Body of pancreas (tissue), 4 donors: ENCODE measurements around the gene URM1. TPM values are rescaled to one million over a fixed set of nuclear protein-coding genes. Genes with fewer than 3 reads are reported as not detected.

Experiments
- ATAC-seq: fragments of 150-250 bp; one replicate; pipeline ENCODE4 v1.9.1; 2016
- DNase-seq, 4 donors: peaks; one replicate each; pipeline ENCODE4 v3.0.0-alpha.2; 2019
- H3K27ac ChIP-seq, 4 donors: fragments of 200-600 bp; sonication (generic); 1 replicate in 3 of 4; 2 replicates in 1 of 4; pipeline versions ENCODE4 v1.5.1 to v1.6.1; 2016 to 2019; ENCODE audit warnings: mild to moderate bottlenecking in 1 of 4, mixed read lengths in 1 of 4, moderate library complexity in 1 of 4
- H3K27me3 ChIP-seq, 2 donors: fragments of 200-600 bp; sonication (generic); one replicate each; pipeline ENCODE4 v1.6.0; 2016; ENCODE audit warnings: mild to moderate bottlenecking in 1 of 2
- H3K36me3 ChIP-seq, 2 donors: fragments of 200-600 bp; sonication (generic); replicated peaks in 1 of 2; 2 replicates each; pipeline ENCODE4 v1.5.1; 2016; ENCODE audit warnings: low read depth in 2 of 2; ENCODE audit not compliant: insufficient read depth in 1 of 2
- H3K4me1 ChIP-seq: fragments of 200-600 bp; sonication (generic); one replicate; pipeline ENCODE4 v1.6.0; 2016
- H3K4me3 ChIP-seq, 2 donors: fragments of 200-600 bp; sonication (generic); 1 replicate in 1 of 2; 2 replicates in 1 of 2; pipeline ENCODE4 v1.5.1; 2016 to 2019
- H3K9me3 ChIP-seq, 3 donors: fragments of 200-600 bp; sonication (generic); 1 replicate in 2 of 3; 2 replicates in 1 of 3; pipeline ENCODE4 v1.5.1; 2016
- POLR2A ChIP-seq, 3 donors: fragments of 450-650 bp; IDR thresholded peaks; one replicate each; pipeline ENCODE4 v1.6.1; 2016; ENCODE audit warnings: antibody characterized with exemption in 3 of 3, mild to moderate bottlenecking in 2 of 3
- WGBS, 2 donors: methylation state at CpG; one replicate each; pipeline ENCODE4 v1.1.5; 2017; 5-methylcytosine and 5-hydroxymethylcytosine counted together
- intact Hi-C: fragments of 100-400 bp; cut with DNase I; formaldehyde crosslinking; loops from one replicate; pipeline ENCODE4 v1.15.1; 2023
- total RNA-seq, 2 donors: library from RNA; depleted of rRNA; stranded (reverse); fragments of >200 nt; gene quantifications; one replicate each; pipeline ENCODE4 v1.1.0, GENCODE V29; 2016
- TF ChIP-seq, protein P1 (sequence below), 7 experiments: fragments of 450-650 bp in 4 of 7; fragments of 200-600 bp in 3 of 7; sonication (generic) in 3 of 7; IDR thresholded peaks; one replicate each; pipeline ENCODE4 v1.5.1; 2016 to 2019; ENCODE audit warnings: antibody characterized with exemption in 7 of 7

Gene URM1
- total RNA-seq, 2 donors from 2014 or later: 15.6 to 23.4 TPM

DNA sequence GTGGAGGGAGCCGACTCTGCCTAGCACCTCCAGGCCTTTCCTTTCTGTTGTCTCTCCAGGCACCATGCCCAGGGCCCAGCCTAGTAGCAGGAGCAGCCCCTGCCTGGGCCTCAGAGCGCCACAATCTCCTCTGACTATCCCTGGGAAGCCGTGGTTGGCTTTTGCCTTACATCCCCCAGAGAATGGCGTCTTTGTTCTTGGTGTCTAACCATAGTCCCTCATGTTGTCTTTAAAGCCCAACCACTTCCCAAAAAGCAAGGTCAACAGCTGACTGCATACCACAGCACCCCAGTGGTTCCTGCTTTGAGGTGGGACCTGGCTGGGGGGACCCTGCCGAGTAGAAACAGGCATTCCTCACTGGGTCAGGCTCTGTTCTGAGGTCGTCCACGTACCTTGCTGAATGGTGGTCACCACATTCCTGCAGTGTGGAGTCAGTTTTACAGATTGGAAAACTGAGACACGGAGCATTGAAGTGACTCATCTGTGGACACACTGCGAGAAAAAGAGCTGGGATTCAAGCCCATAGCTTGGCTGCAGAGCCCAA lies 35.7 kb downstream of the URM1 start:
- H3K27me3 ChIP-seq: no peaks in the 10 kb centered on the region
- intact Hi-C loops: no loop called here

DNA sequence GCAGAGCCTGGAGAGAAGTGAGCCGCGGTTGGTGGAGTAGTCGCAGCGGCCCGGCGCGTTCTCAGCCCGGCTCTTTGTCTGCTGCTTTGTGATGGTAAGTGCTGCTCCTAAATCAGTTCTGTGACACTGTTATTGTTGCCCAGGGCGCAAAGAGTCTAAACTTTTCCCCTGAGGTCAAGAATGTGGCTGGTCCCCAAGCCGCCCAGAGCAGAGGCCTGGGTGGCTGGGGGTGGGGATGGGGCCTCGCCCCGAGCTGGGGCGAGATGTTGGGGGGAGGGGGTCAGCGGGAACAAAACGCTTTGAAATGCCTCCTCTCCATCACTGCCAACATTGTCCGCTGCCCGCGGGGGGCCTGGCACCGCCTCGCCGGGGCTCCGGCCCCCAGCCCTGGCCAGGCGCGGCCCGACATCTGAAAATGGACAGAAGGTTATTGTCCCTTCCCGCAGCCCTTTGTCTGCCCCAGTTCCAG lies 37.8 kb downstream of the URM1 start:
- no peak overlapping the region for H3K27ac ChIP-seq
- no peaks in the 10 kb centered on the region for H3K36me3 ChIP-seq
- H3K4me3 ChIP-seq: no peak overlapping the region
- H3K27me3 ChIP-seq: no peaks in the 10 kb centered on the region
- intact Hi-C loops: no loop called here
- no peaks in the 10 kb centered on the region for H3K4me1 ChIP-seq
- DNase-seq: no peak
- WGBS, 2 donors: 40 to 41% methylated on average over 16 to 26 of the region's 26 CpGs
- TF ChIP-seq POLR2A (IDR thresholded peaks at IDR 0.05): no peak
- TF ChIP-seq, protein P1, sequence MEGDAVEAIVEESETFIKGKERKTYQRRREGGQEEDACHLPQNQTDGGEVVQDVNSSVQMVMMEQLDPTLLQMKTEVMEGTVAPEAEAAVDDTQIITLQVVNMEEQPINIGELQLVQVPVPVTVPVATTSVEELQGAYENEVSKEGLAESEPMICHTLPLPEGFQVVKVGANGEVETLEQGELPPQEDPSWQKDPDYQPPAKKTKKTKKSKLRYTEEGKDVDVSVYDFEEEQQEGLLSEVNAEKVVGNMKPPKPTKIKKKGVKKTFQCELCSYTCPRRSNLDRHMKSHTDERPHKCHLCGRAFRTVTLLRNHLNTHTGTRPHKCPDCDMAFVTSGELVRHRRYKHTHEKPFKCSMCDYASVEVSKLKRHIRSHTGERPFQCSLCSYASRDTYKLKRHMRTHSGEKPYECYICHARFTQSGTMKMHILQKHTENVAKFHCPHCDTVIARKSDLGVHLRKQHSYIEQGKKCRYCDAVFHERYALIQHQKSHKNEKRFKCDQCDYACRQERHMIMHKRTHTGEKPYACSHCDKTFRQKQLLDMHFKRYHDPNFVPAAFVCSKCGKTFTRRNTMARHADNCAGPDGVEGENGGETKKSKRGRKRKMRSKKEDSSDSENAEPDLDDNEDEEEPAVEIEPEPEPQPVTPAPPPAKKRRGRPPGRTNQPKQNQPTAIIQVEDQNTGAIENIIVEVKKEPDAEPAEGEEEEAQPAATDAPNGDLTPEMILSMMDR (IDR thresholded peaks at IDR 0.05): no peak
- no peak for ATAC-seq
- H3K9me3 ChIP-seq: no peaks in the 10 kb centered on the region

More for the DNA sequence above, 35.7 kb downstream of the URM1 start:
- H3K9me3 ChIP-seq: no peaks in the 10 kb centered on the region
- H3K27ac ChIP-seq: no peak overlapping the region
- no peak for DNase-seq
- 65 to 66% methylated on average over 9 of the region's 9 CpGs for WGBS, 2 donors
- ATAC-seq: no peak
- no peaks in the 10 kb centered on the region for H3K4me1 ChIP-seq
- H3K4me3 ChIP-seq: no peak overlapping the region
- TF ChIP-seq, protein P1 (IDR thresholded peaks at IDR 0.05): no peak
- no peak for TF ChIP-seq POLR2A (IDR thresholded peaks at IDR 0.05)
- no peaks in the 10 kb centered on the region for H3K36me3 ChIP-seq

DNA sequence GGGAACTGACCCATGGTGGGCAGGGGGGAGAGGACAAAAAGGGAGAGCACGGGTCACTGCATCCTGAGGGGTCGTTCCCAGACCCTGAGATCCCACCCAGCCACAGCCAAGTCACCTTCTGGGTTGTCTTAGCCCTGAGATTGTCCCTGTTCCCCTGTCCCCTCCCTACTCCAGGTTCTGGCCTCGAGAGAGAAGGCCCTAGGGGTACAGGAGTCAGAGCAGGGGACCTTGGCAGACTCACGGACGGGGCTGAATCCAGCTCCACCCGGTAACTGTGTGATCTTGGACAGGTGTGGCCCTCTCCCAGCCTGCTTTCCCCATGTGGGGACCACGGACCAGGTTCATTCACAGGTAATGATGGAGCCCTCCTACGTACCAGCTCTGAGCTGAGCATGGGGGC lies 38.3 kb downstream of the URM1 start:
- no peaks in the 10 kb centered on the region for H3K4me1 ChIP-seq
- no peaks in the 10 kb centered on the region for H3K9me3 ChIP-seq
- no peak for DNase-seq
- TF ChIP-seq, protein P1 (IDR thresholded peaks at IDR 0.05): no peak
- TF ChIP-seq POLR2A (IDR thresholded peaks at IDR 0.05): no peak
- intact Hi-C loops: no loop called here
- H3K27me3 ChIP-seq: no peaks in the 10 kb centered on the region
- H3K27ac ChIP-seq: no peak overlapping the region
- no peaks in the 10 kb centered on the region for H3K36me3 ChIP-seq
- ATAC-seq: no peak
- 31 to 70% methylated on average over 2 to 7 of the region's 8 CpGs for WGBS, 2 donors
- H3K4me3 ChIP-seq: no peak overlapping the region

DNA sequence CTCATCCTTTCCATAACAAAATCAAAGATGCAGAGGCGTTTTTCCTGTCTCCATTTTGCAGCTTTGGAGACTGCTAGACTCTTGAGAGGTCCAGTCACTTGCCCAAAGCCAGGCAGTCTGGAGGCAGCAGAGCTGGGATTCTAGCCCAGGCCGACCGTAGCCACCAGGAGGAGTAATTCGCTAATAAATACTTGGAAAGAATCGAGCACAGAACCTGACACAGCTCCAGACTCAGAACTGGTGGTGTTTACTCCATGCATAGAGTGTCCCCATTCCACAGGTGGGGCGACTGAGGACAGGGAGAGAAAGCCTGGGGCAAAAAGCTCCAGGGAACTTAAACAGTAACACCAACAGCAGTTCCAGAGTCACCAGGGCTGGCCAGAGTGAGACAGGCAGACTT lies 38.8 kb downstream of the URM1 start:
- H3K36me3 ChIP-seq: no peaks in the 10 kb centered on the region
- TF ChIP-seq, protein P1 (IDR thresholded peaks at IDR 0.05): no peak
- TF ChIP-seq POLR2A (IDR thresholded peaks at IDR 0.05): no peak
- no peak overlapping the region for H3K27ac ChIP-seq
- DNase-seq (no peak), ATAC-seq (no peak)
- intact Hi-C loops: no loop called here
- H3K9me3 ChIP-seq: no peaks in the 10 kb centered on the region
- H3K4me1 ChIP-seq: no peaks in the 10 kb centered on the region
- H3K27me3 ChIP-seq: no peaks in the 10 kb centered on the region
- no peak overlapping the region for H3K4me3 ChIP-seq
- WGBS, 2 donors: 23 to 67% methylated on average over 2 to 6 of the region's 6 CpGs
